HG03159 (cell line): ENCODE results near the gene IL21.
"Not testable (repeated sequence)": the region's sequence is repeated elsewhere in the genome, so short reads cannot be mapped to it uniquely, and the experiment has no call there.

Experiments used
- ATAC-seq: cut with Tn5 transposase; IDR thresholded peaks from one replicate; pipeline ENCODE4 v1.9.1; 2021; ENCODE audit warnings: mild to moderate bottlenecking, moderate library complexity; ENCODE audit not compliant: unreplicated experiment

Gene IL21

GRCh38 chr4:122621016-122621507 lies at the start of gene IL21:
IL21 (minus strand) TSS chr4:122621066; CDS start chr4:122621011, 55 bp downstream.
- ATAC-seq = no peak

- ATAC-seq = no peak
Observed at GRCh38 chr4:122669911-122670738, 49.3 kb upstream of the IL21 start.

- no peak for ATAC-seq
Observed at GRCh38 chr4:122668241-122668640, 47.4 kb upstream of the IL21 start.

GRCh38 chr4:122666527-122667245 lies 45.8 kb upstream of the IL21 start:
- no peak for ATAC-seq

- no peak for ATAC-seq
Observed at GRCh38 chr4:122665161-122665929, 44.5 kb upstream of the IL21 start.

GRCh38 chr4:122663814-122664610 lies 43.1 kb upstream of the IL21 start:
- no peak for ATAC-seq

GRCh38 chr4:122663291-122663690 lies 42.4 kb upstream of the IL21 start:
- no peak for ATAC-seq

- ATAC-seq = no peak
Observed at GRCh38 chr4:122662701-122663100, 41.8 kb upstream of the IL21 start.

- no peak for ATAC-seq
Observed at GRCh38 chr4:122661176-122662160, 40.6 kb upstream of the IL21 start.

- ATAC-seq = peak; percentile 92
Observed at GRCh38 chr4:122658818-122659295, 38.0 kb upstream of the IL21 start.

GRCh38 chr4:122658377-122658776 lies 37.5 kb upstream of the IL21 start:
- peak; percentile 9 for ATAC-seq

GRCh38 chr4:122657553-122657952 lies 36.7 kb upstream of the IL21 start:
- ATAC-seq = no peak

- ATAC-seq = not testable (repeated sequence)
Observed at GRCh38 chr4:122656583-122656982, 35.7 kb upstream of the IL21 start.

GRCh38 chr4:122652379-122652778 lies 31.5 kb upstream of the IL21 start:
- no peak for ATAC-seq

- no peak for ATAC-seq
Observed at GRCh38 chr4:122650148-122650547, 29.3 kb upstream of the IL21 start.

GRCh38 chr4:122647656-122648055 lies 26.8 kb upstream of the IL21 start:
- no peak for ATAC-seq

GRCh38 chr4:122643257-122643656 lies 22.4 kb upstream of the IL21 start:
- no peak for ATAC-seq

GRCh38 chr4:122639181-122639580 lies 18.3 kb upstream of the IL21 start:
- no peak for ATAC-seq

- ATAC-seq = peak; percentile 68
Observed at GRCh38 chr4:122636697-122637096, 15.8 kb upstream of the IL21 start.
